GM21825 (cell line): ENCODE results near the gene CFAP97.
"Not testable (repeated sequence)": the region's sequence is repeated elsewhere in the genome, so short reads cannot be mapped to it uniquely, and the experiment has no call there.

ENCODE experiments used
- ATAC-seq: cut with Tn5 transposase; IDR thresholded peaks from one replicate; pipeline ENCODE4 v1.9.1; 2021; ENCODE audit warnings: mild to moderate bottlenecking, moderate library complexity; ENCODE audit not compliant: unreplicated experiment

Gene CFAP97

GRCh38 chr4:185142912-185143600 is 60.7 kb downstream of the CFAP97 start, which contains the start of gene SLC25A4:
Gene SLC25A4, plus strand, starts transcription at chr4:185143266. Its CDS starts 107 bp downstream, at chr4:185143373.
- ATAC-seq = peak; percentile 96

- ATAC-seq = peak; percentile 9
Observed at GRCh38 chr4:185142564-185142911, 61.3 kb downstream of the CFAP97 start.

GRCh38 chr4:185141777-185142176 is 62.0 kb downstream of the CFAP97 start:
- no peak for ATAC-seq

- no peak for ATAC-seq
Observed at GRCh38 chr4:185139736-185140135, 64.1 kb downstream of the CFAP97 start.

GRCh38 chr4:185138161-185138560 is 65.6 kb downstream of the CFAP97 start:
- ATAC-seq = no peak

- no peak for ATAC-seq
Observed at GRCh38 chr4:185137233-185137925, 66.4 kb downstream of the CFAP97 start.

- peak; percentile 84 for ATAC-seq
Observed at GRCh38 chr4:185134307-185134869, 69.4 kb downstream of the CFAP97 start.

- ATAC-seq = no peak
Observed at GRCh38 chr4:185128272-185129119, 75.3 kb downstream of the CFAP97 start.

GRCh38 chr4:185127021-185127925 is 76.5 kb downstream of the CFAP97 start:
- no peak for ATAC-seq

- no peak for ATAC-seq
Observed at GRCh38 chr4:185124006-185124405, 79.8 kb downstream of the CFAP97 start.

- ATAC-seq = no peak
Observed at GRCh38 chr4:185122681-185123345, 81.0 kb downstream of the CFAP97 start.

GRCh38 chr4:185120631-185120946 is 83.2 kb downstream of the CFAP97 start:
- no peak for ATAC-seq

- no peak for ATAC-seq
Observed at GRCh38 chr4:185119927-185120630, 83.7 kb downstream of the CFAP97 start.

GRCh38 chr4:185119467-185119866 is 84.3 kb downstream of the CFAP97 start:
- ATAC-seq = not testable (repeated sequence)

- no peak for ATAC-seq
Observed at GRCh38 chr4:185118876-185119275, 84.9 kb downstream of the CFAP97 start.

GRCh38 chr4:185117300-185117934 is 86.4 kb downstream of the CFAP97 start:
- ATAC-seq = no peak

GRCh38 chr4:185115827-185116232 is 88.0 kb downstream of the CFAP97 start:
- no peak for ATAC-seq

- ATAC-seq = no peak
Observed at GRCh38 chr4:185113340-185113739, 90.5 kb downstream of the CFAP97 start.

GRCh38 chr4:185112104-185112503 is 91.7 kb downstream of the CFAP97 start:
- ATAC-seq = no peak
